Right lobe of liver (tissue), 6 donors: ENCODE results near the gene CACNB4. TPM values are rescaled to one million over a fixed set of nuclear protein-coding genes. Genes with fewer than 3 reads are reported as not detected.

Experiments
- ATAC-seq, 4 donors: fragments of 200-7000 bp; cut with Tn5 transposase; one replicate each; pipeline ENCODE4 v1.9.1; 2020; ENCODE audit warnings: mild to moderate bottlenecking in 4 of 4, moderate library complexity in 4 of 4
- DNase-seq, 3 donors: peaks; one replicate each; pipeline ENCODE4 v3.0.0-alpha.2; 2020
- H3K27ac ChIP-seq, 3 donors: fragments of 200-600 bp; one replicate each; pipeline ENCODE4 v1.8.0; 2022
- H3K27me3 ChIP-seq, 2 donors: fragments of 200-600 bp; one replicate each; pipeline ENCODE4 v1.8.0; 2022
- H3K36me3 ChIP-seq, 4 donors: fragments of 200-600 bp; sonication (generic) in 1 of 4; one replicate each; pipeline versions ENCODE4 v1.5.1 to v1.8.0; 2017 to 2022; ENCODE audit warnings: control low read depth in 1 of 4
- H3K4me1 ChIP-seq, 4 donors: fragments of 200-600 bp; sonication (generic) in 1 of 4; one replicate each; pipeline versions ENCODE4 v1.5.1 to v1.8.0; 2017 to 2022; ENCODE audit warnings: control low read depth in 1 of 4
- H3K4me3 ChIP-seq, 3 donors: fragments of 200-600 bp; one replicate each; pipeline ENCODE4 v1.8.0; 2022
- H3K9me3 ChIP-seq, 4 donors: fragments of 200-600 bp; sonication (generic) in 1 of 4; one replicate each; pipeline versions ENCODE4 v1.5.1 to v1.8.0; 2017 to 2022; ENCODE audit warnings: control low read depth in 1 of 4
- POLR2A ChIP-seq: fragments of 450-650 bp; IDR thresholded peaks from one replicate; pipeline ENCODE4 v1.6.1; 2017; ENCODE audit warnings: antibody characterized with exemption, mild to moderate bottlenecking
- WGBS: methylation state at CpG from one replicate; pipeline ENCODE4 v1.1.6; 2018; ENCODE audit warnings: low coverage, low lambda C conversion rate; ENCODE audit not compliant: insufficient coverage; ENCODE audit errors: missing lambda C conversion rate; 5-methylcytosine and 5-hydroxymethylcytosine counted together
- intact Hi-C, 2 donors: fragments of 100-400 bp; cut with DNase I; formaldehyde crosslinking; loops; one replicate each; pipeline versions ENCODE4 v1.11.2 to v1.14.1; 2022
- total RNA-seq, 6 experiments: library from RNA; depleted of rRNA in 2 of 6; stranded (reverse); fragments of >200 nt in 2 of 6; fragmentation: NEBNext Ultra II Directional in 3 of 6; extraction: Animal tissue kit (Norgen Biotek cat#: 25700) in 3 of 6; gene quantifications; one replicate each; pipeline versions ENCODE4 v1.1.0 to v1.2.4, GENCODE V29; 2016 to 2023
- TF ChIP-seq, protein P1 (sequence below), 4 donors: fragments of 200-600 bp in 3 of 4; fragments of 450-650 bp in 1 of 4; IDR thresholded peaks; one replicate each; pipeline versions ENCODE4 v1.5.1 to v1.8.0; 2016 to 2022; ENCODE audit warnings: antibody characterized with exemption in 4 of 4, mild to moderate bottlenecking in 2 of 4
- donor health status: DM: no; HTN: yes; CAD: no.
- donor health status: DM: no; HTN: no; CAD: no.
- donor health status: DM: no; HTN: no; CAD: no.
- donor health status: DM: no; HTN: yes; CAD: no.
- donor health status: DM: no; HTN: yes; CAD: no.

Gene CACNB4
- total RNA-seq, 6 experiments from 2014 or later, result 0.06 to 0.49 (median 0.25) TPM

DNA sequence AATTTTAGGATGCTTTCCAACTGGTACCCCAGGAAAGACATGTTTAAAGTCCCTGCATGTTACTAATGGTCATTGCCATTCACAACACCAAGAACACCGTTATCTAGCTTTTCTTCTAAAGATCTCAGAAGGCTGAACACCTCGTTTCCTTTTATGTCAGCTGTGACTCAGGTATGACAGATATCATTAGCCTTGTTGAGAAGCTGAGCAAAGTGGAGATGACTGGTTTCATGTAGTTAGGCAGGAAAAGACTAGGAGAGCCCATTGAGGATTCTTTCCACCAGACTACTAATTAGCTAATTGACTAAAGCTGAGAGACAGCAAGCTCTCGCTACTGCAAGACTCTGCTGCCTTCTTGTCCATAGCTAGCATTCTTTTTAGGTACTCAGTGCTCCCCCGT is 238.6 kb downstream of the CACNB4 start:
- Histone ChIP-seq H3K9me3 (no peaks in the 10 kb centered on the region), H3K4me1 (no peaks in the 10 kb centered on the region), H3K27ac (no peak overlapping the region), H3K36me3 (no peaks in the 10 kb centered on the region), H3K27me3 (no peaks in the 10 kb centered on the region), H3K4me3 (no peak overlapping the region)
- intact Hi-C loops, result no loop called here
- ATAC-seq, result no peak
- no peak for DNase-seq
- WGBS, result 63% methylated on average over 4 of the region's 4 CpGs
- TF ChIP-seq, protein P1, sequence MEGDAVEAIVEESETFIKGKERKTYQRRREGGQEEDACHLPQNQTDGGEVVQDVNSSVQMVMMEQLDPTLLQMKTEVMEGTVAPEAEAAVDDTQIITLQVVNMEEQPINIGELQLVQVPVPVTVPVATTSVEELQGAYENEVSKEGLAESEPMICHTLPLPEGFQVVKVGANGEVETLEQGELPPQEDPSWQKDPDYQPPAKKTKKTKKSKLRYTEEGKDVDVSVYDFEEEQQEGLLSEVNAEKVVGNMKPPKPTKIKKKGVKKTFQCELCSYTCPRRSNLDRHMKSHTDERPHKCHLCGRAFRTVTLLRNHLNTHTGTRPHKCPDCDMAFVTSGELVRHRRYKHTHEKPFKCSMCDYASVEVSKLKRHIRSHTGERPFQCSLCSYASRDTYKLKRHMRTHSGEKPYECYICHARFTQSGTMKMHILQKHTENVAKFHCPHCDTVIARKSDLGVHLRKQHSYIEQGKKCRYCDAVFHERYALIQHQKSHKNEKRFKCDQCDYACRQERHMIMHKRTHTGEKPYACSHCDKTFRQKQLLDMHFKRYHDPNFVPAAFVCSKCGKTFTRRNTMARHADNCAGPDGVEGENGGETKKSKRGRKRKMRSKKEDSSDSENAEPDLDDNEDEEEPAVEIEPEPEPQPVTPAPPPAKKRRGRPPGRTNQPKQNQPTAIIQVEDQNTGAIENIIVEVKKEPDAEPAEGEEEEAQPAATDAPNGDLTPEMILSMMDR (IDR thresholded peaks at IDR 0.05), result no peak
- no peak for TF ChIP-seq POLR2A

DNA sequence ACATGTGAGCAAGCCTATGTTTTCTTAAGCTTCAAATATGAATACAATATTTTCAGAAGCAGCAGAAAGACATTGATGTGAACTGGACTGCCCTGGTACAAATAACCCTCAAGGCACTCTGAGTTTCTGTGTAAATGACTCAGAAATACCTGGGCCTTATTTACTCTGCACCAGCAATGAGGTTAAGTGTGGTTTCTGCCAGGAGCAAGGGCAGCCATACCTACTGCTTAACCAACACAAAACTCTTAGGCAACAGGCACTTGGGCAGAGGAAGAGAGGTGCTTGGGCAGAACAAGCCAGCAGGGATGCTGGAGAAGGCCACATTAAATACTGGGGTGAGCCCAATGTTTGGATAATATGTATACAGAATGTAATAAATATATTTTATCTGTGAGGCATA is 241.2 kb downstream of the CACNB4 start:
- H3K27ac ChIP-seq, result no peak overlapping the region
- no peaks in the 10 kb centered on the region for H3K27me3 ChIP-seq
- DNase-seq (no peak), ATAC-seq (no peak)
- intact Hi-C loops, result no loop called here
- no peaks in the 10 kb centered on the region for H3K9me3 ChIP-seq
- no peaks in the 10 kb centered on the region for H3K36me3 ChIP-seq
- H3K4me1 ChIP-seq, result no peaks in the 10 kb centered on the region
- no peak overlapping the region for H3K4me3 ChIP-seq
- TF ChIP-seq POLR2A, result no peak
- TF ChIP-seq, protein P1 (IDR thresholded peaks at IDR 0.05), result no peak

DNA sequence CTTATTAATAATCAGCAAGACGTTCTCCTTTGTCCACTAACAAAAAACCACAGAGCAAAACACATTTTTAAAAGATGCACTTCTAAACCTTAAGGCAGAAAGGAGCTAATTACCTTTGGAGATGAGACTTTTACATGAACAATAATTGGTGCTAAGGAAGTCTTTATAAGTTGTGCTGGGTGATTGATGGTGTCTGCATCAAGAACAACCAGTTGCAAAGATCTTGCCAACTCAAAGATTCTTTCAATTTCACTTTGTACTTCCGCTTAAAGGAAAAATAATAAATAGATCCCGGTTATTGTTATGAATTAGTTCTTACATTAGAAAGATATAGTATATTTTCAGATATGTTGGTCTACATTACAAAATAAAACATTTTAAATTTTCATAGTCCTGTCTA is 243.7 kb downstream of the CACNB4 start:
- 74% methylated on average over 3 of the region's 3 CpGs for WGBS

DNA sequence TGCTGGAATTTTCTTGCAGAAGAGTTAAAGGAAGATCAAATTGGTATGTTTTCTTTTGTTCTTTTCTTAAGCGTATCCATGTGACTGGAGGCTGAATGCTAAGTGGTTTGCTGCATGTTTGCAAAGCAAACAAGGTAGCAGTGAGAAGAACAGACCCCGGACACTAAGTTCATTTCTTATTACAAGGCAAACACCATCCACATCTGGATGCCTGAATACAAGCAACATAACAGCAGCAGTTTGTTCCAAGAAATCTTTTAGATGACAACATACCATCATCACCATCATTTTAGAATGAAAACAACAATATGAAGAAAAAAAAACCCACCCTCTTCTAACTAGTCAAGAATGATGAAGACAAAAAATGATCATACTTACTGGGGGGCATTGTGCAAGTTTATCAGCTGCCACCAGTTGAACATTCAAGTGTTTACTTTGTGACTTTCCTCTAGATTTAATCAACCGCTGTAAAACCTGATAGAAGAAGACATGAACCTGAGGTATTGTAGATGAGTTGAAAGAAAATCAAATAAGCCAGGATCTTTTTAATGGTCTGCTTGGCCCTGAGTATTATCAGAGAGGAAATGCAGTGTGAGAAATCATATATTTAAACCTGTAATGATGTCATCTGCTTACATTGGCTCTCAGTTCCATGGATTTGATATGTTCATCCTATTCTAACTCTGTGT is 245.6 kb downstream of the CACNB4 start:
- DNase-seq (no peak), ATAC-seq (no peak)
- TF ChIP-seq POLR2A, result no peak
- TF ChIP-seq, protein P1 (IDR thresholded peaks at IDR 0.05), result no peak
- 38% methylated on average over 3 of the region's 3 CpGs for whole genome bisulfite sequencing
- intact Hi-C loops, result no loop called here
- Histone ChIP-seq H3K9me3 (no peaks in the 10 kb centered on the region), H3K27me3 (no peaks in the 10 kb centered on the region), H3K4me1 (no peaks in the 10 kb centered on the region), H3K4me3 (no peak overlapping the region), H3K36me3 (no peaks in the 10 kb centered on the region), H3K27ac (no peak overlapping the region)

More for the DNA sequence above, 243.7 kb downstream of the CACNB4 start:
- Histone ChIP-seq H3K27me3 (no peaks in the 10 kb centered on the region), H3K9me3 (no peaks in the 10 kb centered on the region), H3K27ac (no peak overlapping the region), H3K4me3 (no peak overlapping the region), H3K4me1 (no peaks in the 10 kb centered on the region), H3K36me3 (no peaks in the 10 kb centered on the region)
- DNase-seq (no peak), ATAC-seq (no peak)
- TF ChIP-seq, protein P1 (IDR thresholded peaks at IDR 0.05), result no peak
- TF ChIP-seq POLR2A, result no peak
- intact Hi-C loops, result no loop called here
